ENCODE data around the gene DDX24. TPM values are rescaled to one million over a fixed set of nuclear protein-coding genes. Genes with fewer than 3 reads are reported as not detected.

The DDX24 gene
- polyA plus RNA-seq, 2 of the 4 experiments (the other 2 are of a cell fraction) = 121 to 161 TPM

DNA sequence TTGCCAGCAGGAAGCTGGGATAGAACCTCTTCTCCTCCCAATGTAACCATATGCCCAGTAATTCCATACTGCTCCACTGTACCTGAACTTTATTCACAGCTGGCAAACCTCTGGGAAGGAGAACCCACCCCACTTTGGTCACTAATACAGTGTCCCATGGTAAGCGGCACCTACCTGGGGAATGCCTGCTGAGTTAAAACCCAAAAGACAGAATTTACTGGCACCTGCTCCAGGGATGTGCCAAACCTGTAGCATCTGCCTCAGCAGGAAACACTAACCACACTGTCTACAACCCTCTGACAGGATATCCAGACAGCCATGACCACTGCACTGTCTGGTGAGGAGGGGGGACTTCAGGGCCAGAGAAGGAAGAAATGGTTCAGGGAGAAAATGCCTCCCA, 26.6 kb downstream of the DDX24 start:
- Histone ChIP-seq H3K4me2 (no peak overlapping the region), H3K4me1 (no peaks in the 10 kb centered on the region), H3K9me3 (no peaks in the 10 kb centered on the region), H3K4me3 (no peak overlapping the region), H3K27ac (no peak overlapping the region)
- no peak for DNase-seq (ENCODE audit: low read depth in 1 of 2, low spot score in 1 of 2)
- TF ChIP-seq GATA3 (IDR thresholded peaks at IDR 0.05; ENCODE audit: borderline replicate concordance) = no peak
- no peak for TF ChIP-seq RCOR1 (IDR thresholded peaks at IDR 0.05; ENCODE audit: low read depth, low read length)
- TF ChIP-seq BCL3 (IDR thresholded peaks at IDR 0.05) = no peak
- TF ChIP-seq FOSB (CRISPR knock-in tag; IDR thresholded peaks at IDR 0.05) = no peak
- no peak for TF ChIP-seq FOSL2 (IDR thresholded peaks at IDR 0.05)
- no peak for TF ChIP-seq FOSL2 (CRISPR knock-in tag; IDR thresholded peaks at IDR 0.05)
- TF ChIP-seq RNF2 (IDR thresholded peaks at IDR 0.05; ENCODE audit: borderline replicate concordance, low read depth) = no peak
- no peak for TF ChIP-seq CBX2 (IDR thresholded peaks at IDR 0.05; ENCODE audit: borderline replicate concordance, low read depth)
- no peak for TF ChIP-seq CHD4 (IDR thresholded peaks at IDR 0.05; ENCODE audit: borderline replicate concordance)
- TF ChIP-seq SREBF2 (IDR thresholded peaks at IDR 0.05) = no peak
- no peak for TF ChIP-seq MAZ (IDR thresholded peaks at IDR 0.05; ENCODE audit: borderline replicate concordance, low read depth, low read length)
- no peak for TF ChIP-seq HOXB5 (CRISPR knock-in tag; IDR thresholded peaks at IDR 0.05)
- TF ChIP-seq, protein P1, sequence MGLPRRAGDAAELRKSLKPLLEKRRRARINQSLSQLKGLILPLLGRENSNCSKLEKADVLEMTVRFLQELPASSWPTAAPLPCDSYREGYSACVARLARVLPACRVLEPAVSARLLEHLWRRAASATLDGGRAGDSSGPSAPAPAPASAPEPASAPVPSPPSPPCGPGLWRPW (IDR thresholded peaks at IDR 0.05) = no peak
- TF ChIP-seq E2F6 (IDR thresholded peaks at IDR 0.05; ENCODE audit: borderline replicate concordance, low read depth) = no peak
- no peak for TF ChIP-seq ZSCAN20 (CRISPR knock-in tag; IDR thresholded peaks at IDR 0.05)
- TF ChIP-seq, protein P2, sequence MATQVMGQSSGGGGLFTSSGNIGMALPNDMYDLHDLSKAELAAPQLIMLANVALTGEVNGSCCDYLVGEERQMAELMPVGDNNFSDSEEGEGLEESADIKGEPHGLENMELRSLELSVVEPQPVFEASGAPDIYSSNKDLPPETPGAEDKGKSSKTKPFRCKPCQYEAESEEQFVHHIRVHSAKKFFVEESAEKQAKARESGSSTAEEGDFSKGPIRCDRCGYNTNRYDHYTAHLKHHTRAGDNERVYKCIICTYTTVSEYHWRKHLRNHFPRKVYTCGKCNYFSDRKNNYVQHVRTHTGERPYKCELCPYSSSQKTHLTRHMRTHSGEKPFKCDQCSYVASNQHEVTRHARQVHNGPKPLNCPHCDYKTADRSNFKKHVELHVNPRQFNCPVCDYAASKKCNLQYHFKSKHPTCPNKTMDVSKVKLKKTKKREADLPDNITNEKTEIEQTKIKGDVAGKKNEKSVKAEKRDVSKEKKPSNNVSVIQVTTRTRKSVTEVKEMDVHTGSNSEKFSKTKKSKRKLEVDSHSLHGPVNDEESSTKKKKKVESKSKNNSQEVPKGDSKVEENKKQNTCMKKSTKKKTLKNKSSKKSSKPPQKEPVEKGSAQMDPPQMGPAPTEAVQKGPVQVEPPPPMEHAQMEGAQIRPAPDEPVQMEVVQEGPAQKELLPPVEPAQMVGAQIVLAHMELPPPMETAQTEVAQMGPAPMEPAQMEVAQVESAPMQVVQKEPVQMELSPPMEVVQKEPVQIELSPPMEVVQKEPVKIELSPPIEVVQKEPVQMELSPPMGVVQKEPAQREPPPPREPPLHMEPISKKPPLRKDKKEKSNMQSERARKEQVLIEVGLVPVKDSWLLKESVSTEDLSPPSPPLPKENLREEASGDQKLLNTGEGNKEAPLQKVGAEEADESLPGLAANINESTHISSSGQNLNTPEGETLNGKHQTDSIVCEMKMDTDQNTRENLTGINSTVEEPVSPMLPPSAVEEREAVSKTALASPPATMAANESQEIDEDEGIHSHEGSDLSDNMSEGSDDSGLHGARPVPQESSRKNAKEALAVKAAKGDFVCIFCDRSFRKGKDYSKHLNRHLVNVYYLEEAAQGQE (IDR thresholded peaks at IDR 0.05) = no peak
- no peak for ATAC-seq
- ChIA-PET POLR2A (no interaction called here), CTCF (interaction anchor here (1.2 to 10.9 kb wide), 3 partner anchors 12 to 83 kb away, joined by 3 to 82 read pairs (median 4); no protein-coding TSS in a partner anchor)
- no peak for FAIRE-seq
- WGBS (ENCODE audit: missing lambda C conversion rate) = 100% methylated on average over 1 of the region's 1 CpG

DNA sequence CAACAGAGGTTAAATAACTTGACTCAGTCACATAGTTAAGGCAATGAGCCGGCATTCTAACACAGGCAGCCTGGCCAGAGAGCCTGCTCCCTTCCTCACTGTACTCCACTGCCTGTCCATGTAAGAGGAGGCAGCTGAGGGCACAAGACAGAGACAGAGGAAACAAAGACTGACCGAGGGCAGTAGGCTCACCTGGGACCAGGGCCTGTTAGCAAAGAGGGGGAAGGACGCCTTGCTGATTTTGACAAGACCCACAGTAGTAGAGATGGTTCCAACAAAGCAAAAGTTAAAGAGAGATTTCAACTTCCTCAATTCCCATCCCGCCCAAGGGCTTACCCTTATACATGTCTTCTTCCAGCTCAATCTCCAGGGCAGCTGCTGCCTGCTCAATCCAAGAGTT, 28.3 kb downstream of the DDX24 start:
- no peak overlapping the region for H3K27ac ChIP-seq
- no peaks in the 10 kb centered on the region for H3K4me1 ChIP-seq
- POLR2A ChIA-PET = no interaction called here
- no peaks in the 10 kb centered on the region for H3K9me3 ChIP-seq
- CTCF ChIA-PET = interaction anchor here (0.7 to 10.9 kb wide), 8 partner anchors 8 to 1460 kb away, joined by 3 to 82 read pairs (median 4); partner anchors contain the start of gene IFI27L2
- H3K4me3 ChIP-seq = no peak overlapping the region
- FAIRE-seq (no peak), DNase-seq (ENCODE audit: low read depth in 1 of 2, low spot score in 1 of 2) (no peak), ATAC-seq (no peak)
- H3K4me2 ChIP-seq = no peak overlapping the region
- 94% methylated on average over 4 of the region's 4 CpGs for WGBS (ENCODE audit: missing lambda C conversion rate)
- no peak for TF ChIP-seq FOSL2 (IDR thresholded peaks at IDR 0.05)
- TF ChIP-seq FOSL2 (CRISPR knock-in tag; IDR thresholded peaks at IDR 0.05) = no peak
- TF ChIP-seq NR3C1 (IDR thresholded peaks at IDR 0.05) = no peak
- TF ChIP-seq RFX5 (IDR thresholded peaks at IDR 0.05) = no peak
- no peak for TF ChIP-seq CBX8 (IDR thresholded peaks at IDR 0.05)
- TF ChIP-seq CEBPB (IDR thresholded peaks at IDR 0.05) = no peak
- no peak for TF ChIP-seq EP300 (IDR thresholded peaks at IDR 0.05)
- TF ChIP-seq HMGXB4 (CRISPR knock-in tag; IDR thresholded peaks at IDR 0.05; ENCODE audit: borderline replicate concordance) = no peak
- no peak for TF ChIP-seq HOXB13 (CRISPR knock-in tag; IDR thresholded peaks at IDR 0.05; ENCODE audit: low read depth)
- no peak for TF ChIP-seq BCL3 (IDR thresholded peaks at IDR 0.05)
- TF ChIP-seq SREBF2 (IDR thresholded peaks at IDR 0.05) = no peak
- TF ChIP-seq BHLHE40 (IDR thresholded peaks at IDR 0.05; ENCODE audit: low read depth, low read length) = no peak
- TF ChIP-seq ZSCAN20 (CRISPR knock-in tag; IDR thresholded peaks at IDR 0.05) = no peak
- no peak for TF ChIP-seq EHF (CRISPR knock-in tag; IDR thresholded peaks at IDR 0.05)
- no peak for TF ChIP-seq CHD4 (IDR thresholded peaks at IDR 0.05; ENCODE audit: borderline replicate concordance)
- no peak for TF ChIP-seq POLR2AphosphoS2 (conservative IDR thresholded peaks at IDR 0.05; ENCODE audit: low read length)
- no peak for TF ChIP-seq FOXS1 (CRISPR knock-in tag; IDR thresholded peaks at IDR 0.05)
- TF ChIP-seq GATA3 (IDR thresholded peaks at IDR 0.05; ENCODE audit: borderline replicate concordance) = no peak
- TF ChIP-seq, protein P3, sequence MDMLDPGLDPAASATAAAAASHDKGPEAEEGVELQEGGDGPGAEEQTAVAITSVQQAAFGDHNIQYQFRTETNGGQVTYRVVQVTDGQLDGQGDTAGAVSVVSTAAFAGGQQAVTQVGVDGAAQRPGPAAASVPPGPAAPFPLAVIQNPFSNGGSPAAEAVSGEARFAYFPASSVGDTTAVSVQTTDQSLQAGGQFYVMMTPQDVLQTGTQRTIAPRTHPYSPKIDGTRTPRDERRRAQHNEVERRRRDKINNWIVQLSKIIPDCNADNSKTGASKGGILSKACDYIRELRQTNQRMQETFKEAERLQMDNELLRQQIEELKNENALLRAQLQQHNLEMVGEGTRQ (IDR thresholded peaks at IDR 0.05) = no peak
- TF ChIP-seq KDM5A (IDR thresholded peaks at IDR 0.05) = no peak

All from A549 (cell line).